Activated naive CD4-positive, alpha-beta T cell treated with anti-CD3 and anti-CD28 coated beads, Interleukin-2, amount 50 U/mL, for 16 hours (primary cell): ENCODE measurements around the gene DUOX2.
"Not testable (repeated sequence)": the region's sequence is repeated elsewhere in the genome, so short reads cannot be mapped to it uniquely, and the experiment has no call there.

Experiments used
- DNase-seq: peaks from one replicate; pipeline ENCODE4 v3.0.0-alpha.2; 2020

Gene DUOX2

GRCh38 chr15:45097466-45097865 is 16.5 kb downstream of the DUOX2 start:
- no peak for DNase-seq

GRCh38 chr15:45095661-45096060 is 18.3 kb downstream of the DUOX2 start:
- DNase-seq: no peak

- no peak for DNase-seq
These were observed 19.6 kb downstream of the DUOX2 start for GRCh38 chr15:45094358-45094730.

GRCh38 chr15:45093622-45094357 is 20.2 kb downstream of the DUOX2 start:
- no peak for DNase-seq

- no peak for DNase-seq
These were observed 21.0 kb downstream of the DUOX2 start for GRCh38 chr15:45093013-45093412.

- no peak for DNase-seq
These were observed 22.4 kb downstream of the DUOX2 start for GRCh38 chr15:45091576-45091975.

GRCh38 chr15:45091161-45091560 is 22.8 kb downstream of the DUOX2 start:
- DNase-seq: no peak

- DNase-seq: no peak
These were observed 24.1 kb downstream of the DUOX2 start for GRCh38 chr15:45089712-45090373.

- DNase-seq: no peak
These were observed 24.9 kb downstream of the DUOX2 start for GRCh38 chr15:45088801-45089711.

- DNase-seq: no peak
These were observed 26.5 kb downstream of the DUOX2 start for GRCh38 chr15:45087513-45087912.

GRCh38 chr15:45084163-45084562 is 29.8 kb downstream of the DUOX2 start:
- no peak for DNase-seq

GRCh38 chr15:45083223-45083622 is 30.7 kb downstream of the DUOX2 start:
- no peak for DNase-seq

- not testable (repeated sequence) for DNase-seq
These were observed 31.6 kb downstream of the DUOX2 start for GRCh38 chr15:45082412-45082811.

GRCh38 chr15:45080593-45080992 is 33.4 kb downstream of the DUOX2 start:
- DNase-seq: not testable (repeated sequence)

- not testable (repeated sequence) for DNase-seq
These were observed 34.2 kb downstream of the DUOX2 start for GRCh38 chr15:45079628-45080246.

GRCh38 chr15:45079201-45079600 is 34.8 kb downstream of the DUOX2 start:
- not testable (repeated sequence) for DNase-seq

GRCh38 chr15:45077391-45077790 is 36.6 kb downstream of the DUOX2 start:
- not testable (repeated sequence) for DNase-seq

- not testable (repeated sequence) for DNase-seq
These were observed 38.3 kb downstream of the DUOX2 start for GRCh38 chr15:45075440-45076320.

GRCh38 chr15:45073602-45074001 is 40.4 kb downstream of the DUOX2 start:
- not testable (repeated sequence) for DNase-seq

GRCh38 chr15:45069942-45070360 is 44.0 kb downstream of the DUOX2 start:
- DNase-seq: not testable (repeated sequence)

GRCh38 chr15:45064386-45064785 is 49.6 kb downstream of the DUOX2 start:
- no peak for DNase-seq

GRCh38 chr15:45062301-45062700 is 51.7 kb downstream of the DUOX2 start:
- not testable (repeated sequence) for DNase-seq
